HCT116 (cell line): ENCODE measurements around the gene ANKRD44. TPM values are rescaled to one million over a fixed set of nuclear protein-coding genes. Genes with fewer than 3 reads are reported as not detected.

ENCODE experiments used
- ATAC-seq: fragments of 200-7000 bp; cut with Tn5 transposase; 2 replicates; pipeline ENCODE4 v1.9.1; 2020; ENCODE audit warnings: mild to moderate bottlenecking, moderate library complexity
- BruUV-seq: library from RNA; stranded (reverse); fragments of 400-500 nt; replicated peaks from 2 replicates; lab custom pipeline; 2021; lab: Mats Ljungman, UMichigan
- CTCF ChIA-PET: fragments of 300-600 bp; sonication (Branson Sonifier 250); formaldehyde crosslinking; loops from one replicate; lab custom pipeline; 2021; ENCODE audit warnings: antibody characterized with exemption; lab: Charles Lee
- POLR2A ChIA-PET: fragments of 300-600, 350-600 bp; sonication (Branson Sonifier 250); formaldehyde crosslinking; loops from one replicate; lab custom pipeline; 2021; ENCODE audit warnings: antibody characterized with exemption; lab: Charles Lee
- RAD21 ChIA-PET, 2 experiments: fragments of 300-600 bp; sonication (Branson Sonifier 250); formaldehyde crosslinking; loops; one replicate each; lab custom pipeline; 2023; ENCODE audit warnings: low total read pairs in 2 of 2; ENCODE audit not compliant: uncharacterized antibody in 2 of 2, unreplicated experiment in 2 of 2, low non-redundant PET in 1 of 2; lab: Charles Lee
- DNase-seq: peaks from one replicate; pipeline ENCODE4 v3.0.0-alpha.2; 2010; ENCODE audit warnings: low read depth, low spot score
- H2AFZ ChIP-seq: fragments of 200-600 bp; shearing (Covaris generic), sonication (generic); 2 replicates; pipeline ENCODE4 v1.6.1; 2017; ENCODE audit warnings: low read depth, mixed run types, mixed read lengths, antibody characterized with exemption, low read length; ENCODE audit not compliant: poor library complexity, severe bottlenecking
- H3K27ac ChIP-seq: 2 replicates; pipeline ENCODE4 v1.5.1; 2012; ENCODE audit warnings: low read depth, low read length
- H3K27me3 ChIP-seq: fragments of 200-600 bp; sonication (generic); 2 replicates; pipeline ENCODE4 v1.6.1; 2016; ENCODE audit warnings: mixed run types, low read length, mixed read lengths; ENCODE audit not compliant: insufficient read depth
- H3K36me3 ChIP-seq, 2 experiments: fragments of 200-500 bp in 1 of 2; fragments of 200-600 bp in 1 of 2; sonication (Bioruptor generic) in 1 of 2; sonication (generic) in 1 of 2; 2 replicates each; pipeline versions ENCODE4 v1.5.1 to v1.6.1; 2014 to 2016; ENCODE audit warnings: low read length in 2 of 2, inconsistent platforms in 1 of 2, mixed read lengths in 1 of 2, mixed run types in 1 of 2; ENCODE audit not compliant: insufficient read depth in 2 of 2, control insufficient read depth in 1 of 2
- H3K4me1 ChIP-seq, 2 experiments: fragments of 200-600 bp in 1 of 2; sonication (generic) in 1 of 2; 2 replicates each; pipeline versions ENCODE4 v1.5.1 to v1.6.1; 2012 to 2017; ENCODE audit warnings: low read length in 2 of 2, inconsistent platforms in 1 of 2, mild to moderate bottlenecking in 1 of 2, mixed read lengths in 1 of 2, mixed run types in 1 of 2, moderate library complexity in 1 of 2; ENCODE audit not compliant: insufficient read depth in 2 of 2, control insufficient read depth in 1 of 2
- H3K4me2 ChIP-seq: fragments of 200-600 bp; sonication (generic); 2 replicates; pipeline ENCODE4 v1.6.1; 2017; ENCODE audit warnings: mixed run types, low read length, mixed read lengths
- H3K4me3 ChIP-seq, 2 experiments: fragments of 200-600 bp in 1 of 2; sonication (generic) in 1 of 2; replicated peaks in 1 of 2; 2 replicates each; pipeline ENCODE4 v1.5.1; 2011 to 2016; ENCODE audit warnings: low read length in 2 of 2, control low read depth in 1 of 2, low read depth in 1 of 2, mild to moderate bottlenecking in 1 of 2, mixed read lengths in 1 of 2, mixed run types in 1 of 2
- H3K79me2 ChIP-seq: fragments of 200-600 bp; sonication (generic); 2 replicates; pipeline ENCODE4 v1.6.1; 2017; ENCODE audit warnings: mild to moderate bottlenecking, mixed run types, low read length, moderate library complexity, mixed read lengths; ENCODE audit not compliant: insufficient read depth
- H3K9ac ChIP-seq: fragments of 200-600 bp; sonication (generic); 2 replicates; pipeline ENCODE4 v1.6.1; 2016; ENCODE audit warnings: low read length, mixed read lengths
- H3K9me2 ChIP-seq: fragments of 200-600 bp; sonication (generic), shearing (Covaris generic); 2 replicates; pipeline ENCODE4 v1.6.1; 2017; ENCODE audit warnings: mixed run types, mild to moderate bottlenecking, moderate library complexity; ENCODE audit not compliant: insufficient read depth
- H3K9me3 ChIP-seq, 2 experiments: fragments of 200-500 bp in 1 of 2; fragments of 200-600 bp in 1 of 2; sonication (Bioruptor generic) in 1 of 2; sonication (generic) in 1 of 2; 2 replicates each; pipeline ENCODE4 v1.6.1; 2014 to 2017; ENCODE audit warnings: low read length in 2 of 2, mixed read lengths in 2 of 2, inconsistent platforms in 1 of 2, low read depth in 1 of 2, mild to moderate bottlenecking in 1 of 2, mixed run types in 1 of 2, moderate library complexity in 1 of 2; ENCODE audit not compliant: control insufficient read depth in 1 of 2, insufficient read depth in 1 of 2
- H4K20me1 ChIP-seq: fragments of 200-600 bp; sonication (generic), shearing (Covaris generic); 2 replicates; pipeline ENCODE4 v1.6.1; 2017; ENCODE audit warnings: mixed run types, mild to moderate bottlenecking, moderate library complexity; ENCODE audit not compliant: insufficient read depth
- ATF3 ChIP-seq: IDR thresholded peaks from 2 replicates; pipeline ENCODE4 v1.6.1; 2012
- CTCF ChIP-seq, 3 experiments: fragments of 200-600 bp in 1 of 3; sonication (generic) in 1 of 3; IDR thresholded peaks in 2 of 3; conservative IDR thresholded peaks in 1 of 3; 2 replicates each; pipeline ENCODE4 v1.5.1; 2012 to 2017; ENCODE audit warnings: low read depth in 2 of 3, low read length in 2 of 3, antibody characterized with exemption in 1 of 3, borderline replicate concordance in 1 of 3, control low read depth in 1 of 3, mild to moderate bottlenecking in 1 of 3, mixed read lengths in 1 of 3, mixed run types in 1 of 3, moderate library complexity in 1 of 3; ENCODE audit not compliant: insufficient read depth in 1 of 3
- ELF1 ChIP-seq: IDR thresholded peaks from 2 replicates; pipeline ENCODE4 v1.6.1; 2012; ENCODE audit warnings: low read depth, borderline replicate concordance
- EZH2phosphoT487 ChIP-seq: fragments of 200-600 bp; IDR thresholded peaks from 2 replicates; pipeline ENCODE4 v1.6.1; 2018; ENCODE audit warnings: antibody characterized with exemption, borderline replicate concordance
- FOSL1 ChIP-seq: IDR thresholded peaks from 2 replicates; pipeline ENCODE4 v1.6.1; 2012; ENCODE audit warnings: low read depth
- JUND ChIP-seq: IDR thresholded peaks from 2 replicates; pipeline ENCODE4 v1.6.1; 2012
- POLR2A ChIP-seq: IDR thresholded peaks from 2 replicates; pipeline ENCODE4 v1.7.0; 2011; ENCODE audit warnings: borderline replicate concordance; ENCODE audit not compliant: insufficient read depth, insufficient read length; ENCODE audit errors: extremely low read depth
- RAD21 ChIP-seq: IDR thresholded peaks from 2 replicates; pipeline ENCODE4 v1.6.1; 2012; ENCODE audit warnings: low read depth, mild to moderate bottlenecking
- REST ChIP-seq: IDR thresholded peaks from 2 replicates; pipeline ENCODE4 v1.6.1; 2012; ENCODE audit warnings: low read depth
- SIN3A ChIP-seq: IDR thresholded peaks from 2 replicates; pipeline ENCODE4 v1.6.1; 2012; ENCODE audit warnings: low read depth
- SP1 ChIP-seq: IDR thresholded peaks from 2 replicates; pipeline ENCODE4 v1.6.1; 2012; ENCODE audit warnings: low read depth
- intact Hi-C: fragments of 100-400 bp; cut with micrococcal nuclease; formaldehyde crosslinking; loops from 2 replicates; pipeline ENCODE4 v1.10.0; 2022
- total RNA-seq: library from RNA; stranded (reverse); gene quantifications from one replicate; pipeline ENCODE4 v1.2.1, GENCODE V29; 2021; ENCODE audit not compliant: unreplicated experiment

ANKRD44 gene
- total RNA-seq, 1 experiment from 2014 or later = 2.7 TPM

GRCh38 chr2:197007716-197008628, 302.6 kb downstream of the ANKRD44 start:
- ChIA-PET POLR2A (no interaction called here), CTCF (no interaction called here), RAD21 (no interaction called here)
- no peaks in the 10 kb centered on the region for H3K9me3 ChIP-seq
- ATAC-seq = no peak
- H3K9me2 ChIP-seq = no peaks in the 10 kb centered on the region
- no peaks in the 10 kb centered on the region for H3K79me2 ChIP-seq
- H3K27me3 ChIP-seq = no peaks in the 10 kb centered on the region
- no peak overlapping the region for H3K4me2 ChIP-seq
- H3K27ac ChIP-seq = no peak overlapping the region
- H3K9ac ChIP-seq = no peak overlapping the region
- H3K4me3 ChIP-seq = no peak overlapping the region
- intact Hi-C loops = no loop called here
- TF ChIP-seq EZH2phosphoT487 = no peak
- TF ChIP-seq JUND = no peak
- no peak for TF ChIP-seq FOSL1
- no peak for TF ChIP-seq SIN3A
- TF ChIP-seq ELF1 = no peak
- no peak for TF ChIP-seq REST
- TF ChIP-seq ATF3 = no peak
- TF ChIP-seq RAD21 = no peak
- TF ChIP-seq CTCF (IDR thresholded peaks at IDR 0.05 in 2 of 3, conservative IDR thresholded peaks at IDR 0.05 in 1 of 3; ENCODE audit: borderline replicate concordance in 1 of 3, insufficient read depth in 1 of 3, low read depth in 2 of 3, low read length in 2 of 3) = no peak
- TF ChIP-seq POLR2A = no peak
- TF ChIP-seq SP1 = no peak
- no peaks in the 10 kb centered on the region for H4K20me1 ChIP-seq
- DNase-seq = no peak
- no TSS peak for BruUV-seq
- H2AFZ ChIP-seq = no peak overlapping the region
- H3K4me1 ChIP-seq = no peaks in the 10 kb centered on the region
- H3K36me3 ChIP-seq = no peaks in the 10 kb centered on the region
